Osteoblast (primary cell): ENCODE measurements around the gene APCDD1. TPM values are rescaled to one million over a fixed set of nuclear protein-coding genes. Genes with fewer than 3 reads are reported as not detected.
"Not testable (repeated sequence)": the region's sequence is repeated elsewhere in the genome, so short reads cannot be mapped to it uniquely, and the experiment has no call there.

Experiments used
- DNase-seq: peaks from one replicate; pipeline ENCODE4 v3.0.0; 2011; ENCODE audit warnings: low spot score, mixed read lengths; ENCODE audit not compliant: insufficient read length; ENCODE audit errors: missing footprints
- H2AFZ ChIP-seq: 2 replicates; pipeline ENCODE4 v1.6.0; 2011; ENCODE audit warnings: mild to moderate bottlenecking, low read length
- H3K27ac ChIP-seq: 2 replicates; pipeline ENCODE4 v1.5.1; 2011; ENCODE audit warnings: mild to moderate bottlenecking, low read depth, low read length, moderate library complexity
- H3K27me3 ChIP-seq: 2 replicates; pipeline ENCODE4 v1.6.0; 2012; ENCODE audit warnings: mild to moderate bottlenecking, control low read depth, inconsistent platforms, low read length, moderate library complexity; ENCODE audit not compliant: insufficient read depth
- H3K36me3 ChIP-seq: 2 replicates; pipeline ENCODE4 v1.5.1; 2011; ENCODE audit warnings: mild to moderate bottlenecking, low read length, control low read depth, moderate library complexity; ENCODE audit not compliant: insufficient read depth
- H3K4me1 ChIP-seq: 2 replicates; pipeline ENCODE4 v1.5.1; 2011; ENCODE audit warnings: mild to moderate bottlenecking, low read length, control low read depth, moderate library complexity; ENCODE audit not compliant: insufficient read depth
- H3K4me2 ChIP-seq: 2 replicates; pipeline ENCODE4 v1.6.0; 2011; ENCODE audit warnings: mild to moderate bottlenecking, low read length; ENCODE audit not compliant: insufficient read depth
- H3K4me3 ChIP-seq: fragments of 200-600 bp; sonication (generic); 3 replicates; pipeline ENCODE4 v1.5.1; 2012; ENCODE audit warnings: mild to moderate bottlenecking, low read length, inconsistent platforms; ENCODE audit not compliant: insufficient read depth
- H3K79me2 ChIP-seq: 2 replicates; pipeline ENCODE4 v1.6.0; 2012; ENCODE audit warnings: mild to moderate bottlenecking, low read length, control low read depth, inconsistent platforms; ENCODE audit not compliant: insufficient read depth
- H3K9me3 ChIP-seq: 2 replicates; pipeline ENCODE4 v1.5.1; 2011; ENCODE audit warnings: low read depth, low read length, control low read depth
- H4K20me1 ChIP-seq: 2 replicates; pipeline ENCODE4 v1.6.0; 2012; ENCODE audit warnings: mild to moderate bottlenecking, low read length, control low read depth; ENCODE audit not compliant: insufficient read depth
- CTCF ChIP-seq: IDR thresholded peaks from 2 replicates; pipeline ENCODE4 v1.5.1; 2011; ENCODE audit warnings: mild to moderate bottlenecking, low read depth, low read length, moderate library complexity; ENCODE audit errors: extremely low read depth
- total RNA-seq: library from RNA; depleted of rRNA; stranded (reverse); fragments of >200 nt; gene quantifications from 2 replicates; pipeline ENCODE4 v1.2.3, GENCODE V29; 2012

APCDD1 gene
- total RNA-seq, 1 donor, result 3.3 TPM

DNA sequence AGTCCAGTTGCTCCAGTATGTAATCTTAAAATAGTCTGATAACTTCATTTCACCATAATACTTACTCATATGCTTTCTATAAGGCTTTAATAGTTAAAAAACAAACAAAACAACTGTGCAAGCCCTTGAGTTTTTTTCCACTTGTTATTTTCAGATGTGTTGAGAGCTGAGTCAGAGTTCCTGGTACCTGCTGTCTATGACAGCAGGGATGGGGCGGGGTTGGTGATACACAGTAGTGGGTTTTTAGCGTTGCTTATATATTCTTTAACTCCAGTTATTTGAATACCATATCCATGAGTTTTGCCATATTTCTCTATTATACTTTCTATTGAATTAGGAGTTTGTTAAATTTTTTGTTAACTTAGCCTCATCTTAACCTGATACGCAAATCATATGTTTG lies 76.4 kb downstream of the APCDD1 start:
- Histone ChIP-seq H3K27ac (no peak overlapping the region), H3K4me1 (peaks cover 7% of the 10 kb centered on the region), H3K79me2 (peaks cover 80% of the 10 kb centered on the region), H3K36me3 (no peaks in the 10 kb centered on the region), H3K9me3 (no peaks in the 10 kb centered on the region), H3K4me2 (no peak overlapping the region), H4K20me1 (peaks cover 39% of the 10 kb centered on the region), H2AFZ (no peak overlapping the region), H3K4me3 (no peak overlapping the region), H3K27me3 (no peaks in the 10 kb centered on the region)
- TF ChIP-seq CTCF, result no peak
- DNase-seq, result no peak

- H2AFZ ChIP-seq, result no peak overlapping the region
- no peak for DNase-seq
- no peak overlapping the region for H3K4me3 ChIP-seq
- TF ChIP-seq CTCF, result no peak
- peaks cover 72% of the 10 kb centered on the region for H3K79me2 ChIP-seq
- H3K27me3 ChIP-seq, result no peaks in the 10 kb centered on the region
- H3K36me3 ChIP-seq, result peaks cover 3% of the 10 kb centered on the region
- no peak overlapping the region for H3K4me2 ChIP-seq
- H3K4me1 ChIP-seq, result peaks cover 3% of the 10 kb centered on the region
- H3K9me3 ChIP-seq, result no peaks in the 10 kb centered on the region
- H4K20me1 ChIP-seq, result peaks cover 27% of the 10 kb centered on the region
- H3K27ac ChIP-seq, result no peak overlapping the region
Observed at GRCh38 chr18:10533111-10533510, 78.7 kb downstream of the APCDD1 start.

- DNase-seq, result no peak
- H2AFZ ChIP-seq, result no peak overlapping the region
- no peak overlapping the region for H3K4me2 ChIP-seq
- peaks cover 25% of the 10 kb centered on the region for H3K36me3 ChIP-seq
- H3K4me3 ChIP-seq, result no peak overlapping the region
- H3K79me2 ChIP-seq, result peaks cover 42% of the 10 kb centered on the region
- no peaks in the 10 kb centered on the region for H3K9me3 ChIP-seq
- peaks cover 3% of the 10 kb centered on the region for H3K4me1 ChIP-seq
- H3K27ac ChIP-seq, result no peak overlapping the region
- peaks cover 3% of the 10 kb centered on the region for H4K20me1 ChIP-seq
- no peaks in the 10 kb centered on the region for H3K27me3 ChIP-seq
- TF ChIP-seq CTCF, result no peak
Observed at GRCh38 chr18:10536280-10536679, 81.8 kb downstream of the APCDD1 start.

DNA sequence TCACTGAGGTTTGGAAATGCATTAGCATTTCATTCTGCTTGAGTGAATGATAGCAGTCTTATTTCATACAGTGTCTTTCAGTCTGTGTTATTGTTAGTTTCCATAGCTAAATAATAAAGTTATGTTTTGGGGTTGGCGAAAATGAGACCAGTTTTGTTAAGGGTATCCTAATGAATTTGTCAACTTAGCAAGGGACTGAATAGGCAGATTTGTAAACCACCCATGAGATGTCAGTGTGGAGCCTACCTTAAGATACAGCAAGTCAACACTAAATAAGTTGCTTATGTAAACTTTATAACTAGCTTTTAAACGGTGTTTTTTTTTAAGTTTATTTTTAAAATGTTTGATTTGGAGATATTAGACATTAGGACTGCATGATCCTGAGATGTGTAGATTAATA lies 83.3 kb downstream of the APCDD1 start:
- TF ChIP-seq CTCF, result no peak
- Histone ChIP-seq H3K9me3 (no peaks in the 10 kb centered on the region), H3K4me2 (no peak overlapping the region), H3K4me1 (peaks cover 5% of the 10 kb centered on the region), H2AFZ (no peak overlapping the region), H3K4me3 (no peak overlapping the region), H3K27me3 (no peaks in the 10 kb centered on the region), H3K36me3 (peaks cover 31% of the 10 kb centered on the region), H3K79me2 (peaks cover 28% of the 10 kb centered on the region), H4K20me1 (peaks cover 3% of the 10 kb centered on the region), H3K27ac (no peak overlapping the region)
- DNase-seq, result no peak

GRCh38 chr18:10539124-10539523 lies 84.7 kb downstream of the APCDD1 start:
- DNase-seq, H4K20me1 ChIP-seq, H3K4me2 ChIP-seq, H3K9me3 ChIP-seq, H2AFZ ChIP-seq, H3K4me3 ChIP-seq, H3K27me3 ChIP-seq, H3K27ac ChIP-seq: not testable (repeated sequence)
- Histone ChIP-seq H3K79me2 (peaks cover 21% of the 10 kb centered on the region), H3K36me3 (peaks cover 31% of the 10 kb centered on the region), H3K4me1 (peaks cover 13% of the 10 kb centered on the region)
